Measurements from ENCODE around the gene NABP2. TPM values are rescaled to one million over a fixed set of nuclear protein-coding genes. Genes with fewer than 3 reads are reported as not detected.

NABP2 gene
- polyA plus RNA-seq, 3 donors, result 2.7 to 10.1 (median 3.2) TPM

- Histone ChIP-seq H4K20me1 (ENCODE audit: insufficient read depth, low read length) (no peaks in the 10 kb centered on the region), H3K9ac (ENCODE audit: insufficient read depth, low read length, poor library complexity, severe bottlenecking) (no peak overlapping the region), H3K27ac (ENCODE audit: low read depth in 1 of 2, low read length in 2 of 2) (no peak overlapping the region), H3K27me3 (ENCODE audit: control insufficient read depth in 2 of 2, insufficient read depth in 2 of 2, low read length in 2 of 2) (no peaks in the 10 kb centered on the region), H3K4me2 (replicated peaks; ENCODE audit: extremely low read depth, low read length, poor library complexity, severe bottlenecking) (no peak overlapping the region), H2AFZ (ENCODE audit: insufficient read depth, low read depth, low read length, poor library complexity, severe bottlenecking) (no peak overlapping the region), H3K4me1 (ENCODE audit: control insufficient read depth in 1 of 2, insufficient read depth in 2 of 2, low read length in 2 of 2) (no peaks in the 10 kb centered on the region), H3K36me3 (replicated peaks in 1 of 2; ENCODE audit: control insufficient read depth in 1 of 2, insufficient read depth in 2 of 2, low read length in 2 of 2) (peaks cover 17 to 37% of the 10 kb centered on the region in 2 donors), H3K9me3 (replicated peaks in 1 of 2; ENCODE audit: control insufficient read depth in 1 of 2, insufficient read depth in 1 of 2, low read length in 2 of 2) (no peaks in the 10 kb centered on the region), H3K4me3 (replicated peaks in 1 of 3; ENCODE audit: low read depth in 2 of 3, low read length in 3 of 3) (no peak overlapping the region), H3K79me2 (ENCODE audit: insufficient read depth, low read length) (no peaks in the 10 kb centered on the region)
- Mint-ChIP-seq H3K9me3 (no peaks in the 10 kb centered on the region), H3K4me3 (no peak overlapping the region), H3K27me3 (ENCODE audit: low read depth in 3 of 3) (peaks cover 0 to 2% (median 0%) of the 10 kb centered on the region in 3 donors), H3K4me1 (no peaks in the 10 kb centered on the region), H3K27ac (no peak overlapping the region), H3K36me3 (peaks cover 32 to 41% of the 10 kb centered on the region in 2 donors)
- no peak for DNase-seq
- no peak for TF ChIP-seq CTCF (IDR thresholded peaks at IDR 0.05)
- WGBS (ENCODE audit: insufficient coverage), result no CpG with 5 or more reads among the region's 5 CpGs
- intact Hi-C loops (cut with micrococcal nuclease), result no loop called here
Observed at GRCh38 chr12:56236985-56237384, 12.8 kb downstream of the NABP2 start.

- Mint-ChIP-seq H3K27ac (no peak overlapping the region), H3K4me3 (no peak overlapping the region), H3K27me3 (ENCODE audit: low read depth in 3 of 3) (no peaks in the 10 kb centered on the region), H3K36me3 (peaks cover 38 to 47% of the 10 kb centered on the region in 2 donors), H3K9me3 (no peaks in the 10 kb centered on the region), H3K4me1 (no peaks in the 10 kb centered on the region)
- Histone ChIP-seq H3K27ac (ENCODE audit: low read depth in 1 of 2, low read length in 2 of 2) (no peak overlapping the region), H3K27me3 (ENCODE audit: control insufficient read depth in 2 of 2, insufficient read depth in 2 of 2, low read length in 2 of 2) (no peaks in the 10 kb centered on the region), H3K4me1 (ENCODE audit: control insufficient read depth in 1 of 2, insufficient read depth in 2 of 2, low read length in 2 of 2) (no peaks in the 10 kb centered on the region), H2AFZ (ENCODE audit: insufficient read depth, low read depth, low read length, poor library complexity, severe bottlenecking) (no peak overlapping the region), H3K9me3 (replicated peaks in 1 of 2; ENCODE audit: control insufficient read depth in 1 of 2, insufficient read depth in 1 of 2, low read length in 2 of 2) (no peaks in the 10 kb centered on the region), H3K4me3 (replicated peaks in 1 of 3; ENCODE audit: low read depth in 2 of 3, low read length in 3 of 3) (no peak overlapping the region), H3K36me3 (replicated peaks in 1 of 2; ENCODE audit: control insufficient read depth in 1 of 2, insufficient read depth in 2 of 2, low read length in 2 of 2) (peaks cover 22 to 43% of the 10 kb centered on the region in 2 donors), H3K4me2 (replicated peaks; ENCODE audit: extremely low read depth, low read length, poor library complexity, severe bottlenecking) (no peak overlapping the region), H3K79me2 (ENCODE audit: insufficient read depth, low read length) (no peaks in the 10 kb centered on the region), H4K20me1 (ENCODE audit: insufficient read depth, low read length) (no peaks in the 10 kb centered on the region), H3K9ac (ENCODE audit: insufficient read depth, low read length, poor library complexity, severe bottlenecking) (no peak overlapping the region)
- 100% methylated on average over 3 of the region's 11 CpGs for WGBS (ENCODE audit: insufficient coverage)
- DNase-seq, result no peak
- intact Hi-C loops (cut with micrococcal nuclease), result no loop called here
- TF ChIP-seq CTCF (IDR thresholded peaks at IDR 0.05), result no peak
Observed at GRCh38 chr12:56237552-56237951, 13.4 kb downstream of the NABP2 start.

Data from CD14-positive monocyte (primary cell).